H1 (cell line): ENCODE measurements around the gene ATP2B1. TPM values are rescaled to one million over a fixed set of nuclear protein-coding genes. Genes with fewer than 3 reads are reported as not detected.

Experiments
- CBX8 ChIP-seq: fragments of 300-800, 300-1000 bp; sonication (generic); IDR thresholded peaks from 2 replicates; pipeline ENCODE4 v1.7.1; 2016; ENCODE audit warnings: low read depth, low read length, borderline replicate concordance
- CHD7 ChIP-seq: fragments of 300-600 bp; sonication (generic); IDR thresholded peaks from 2 replicates; pipeline ENCODE4 v1.7.1; 2012; ENCODE audit warnings: low read length, moderate library complexity, mild to moderate bottlenecking, inconsistent platforms; ENCODE audit not compliant: insufficient replicate concordance
- MAX ChIP-seq: IDR thresholded peaks from 2 replicates; pipeline ENCODE4 v1.6.1; 2012; ENCODE audit warnings: inconsistent platforms
- PHF8 ChIP-seq: fragments of 200-600 bp; sonication (generic); conservative IDR thresholded peaks from 2 replicates; pipeline ENCODE4 v1.7.1; 2012; ENCODE audit warnings: low read depth, mild to moderate bottlenecking, inconsistent platforms, low read length, moderate library complexity
- RNF2 ChIP-seq: fragments of 200-900, 300-1000 bp; sonication (generic); IDR thresholded peaks from 2 replicates; pipeline ENCODE4 v1.7.1; 2016; ENCODE audit warnings: borderline replicate concordance, low read depth, mild to moderate bottlenecking, antibody characterized with exemption, low read length; ENCODE audit not compliant: poor library complexity, severe bottlenecking; ENCODE audit errors: missing control alignments
- RXRA ChIP-seq: IDR thresholded peaks from 2 replicates; pipeline ENCODE4 v1.6.1; 2011; ENCODE audit warnings: low read depth, mild to moderate bottlenecking, low read length, moderate library complexity; ENCODE audit not compliant: insufficient read depth
- SIX5 ChIP-seq: IDR thresholded peaks from 2 replicates; pipeline ENCODE4 v1.6.1; 2011; ENCODE audit warnings: mild to moderate bottlenecking, low read depth, low read length
- YY1 ChIP-seq: IDR thresholded peaks from 2 replicates; pipeline ENCODE4 v1.6.1; 2011; ENCODE audit warnings: low read depth, mild to moderate bottlenecking, low read length
- polyA plus RNA-seq, 7 experiments: library from polyadenylated mRNA; depleted of rRNA in 3 of 7; stranded (reverse) in 5 of 7; unstranded in 2 of 7; fragments of >200 nt in 5 of 7; fragments of 200-250 nt in 2 of 7; gene quantifications; 1 replicate in 5 of 7; 2 replicates in 1 of 7; 4 replicates in 1 of 7; pipeline versions ENCODE4 v1.2.1 to v1.2.3, GENCODE V29; 2011 to 2013; ENCODE audit warnings: missing spikeins in 2 of 7, mixed read lengths in 2 of 7
- total RNA-seq: library from RNA; stranded (reverse); fragmentation: NEBNext Ultra II Directional; extraction: Animal tissue kit (Norgen Biotek cat#: 25700); gene quantifications from 2 replicates; pipeline ENCODE4 v1.2.1, GENCODE V29; 2021

ATP2B1 gene
- total and polyA plus RNA-seq, 2 of the 8 experiments (the other 6 are each of a cell fraction or from before 2014, with no cell fraction given) = 4.3 to 32.0 TPM

- TF ChIP-seq CHD7 = no peak
- no peak for TF ChIP-seq YY1
- no peak for TF ChIP-seq PHF8
- TF ChIP-seq MAX = no peak
- no peak for TF ChIP-seq SIX5
- TF ChIP-seq RXRA = no peak
- no peak for TF ChIP-seq RNF2
- no peak for TF ChIP-seq CBX8
These were observed 87.1 kb downstream of the ATP2B1 start (continued) for GRCh38 chr12:89621521-89621920.
